GM19324 (cell line): ENCODE data around the gene WDR77.

Source experiments
- ATAC-seq: cut with Tn5 transposase; IDR thresholded peaks from one replicate; pipeline ENCODE4 v1.9.1; 2021; ENCODE audit warnings: mild to moderate bottlenecking, moderate library complexity; ENCODE audit not compliant: unreplicated experiment, low FRiP score

WDR77 gene

DNA sequence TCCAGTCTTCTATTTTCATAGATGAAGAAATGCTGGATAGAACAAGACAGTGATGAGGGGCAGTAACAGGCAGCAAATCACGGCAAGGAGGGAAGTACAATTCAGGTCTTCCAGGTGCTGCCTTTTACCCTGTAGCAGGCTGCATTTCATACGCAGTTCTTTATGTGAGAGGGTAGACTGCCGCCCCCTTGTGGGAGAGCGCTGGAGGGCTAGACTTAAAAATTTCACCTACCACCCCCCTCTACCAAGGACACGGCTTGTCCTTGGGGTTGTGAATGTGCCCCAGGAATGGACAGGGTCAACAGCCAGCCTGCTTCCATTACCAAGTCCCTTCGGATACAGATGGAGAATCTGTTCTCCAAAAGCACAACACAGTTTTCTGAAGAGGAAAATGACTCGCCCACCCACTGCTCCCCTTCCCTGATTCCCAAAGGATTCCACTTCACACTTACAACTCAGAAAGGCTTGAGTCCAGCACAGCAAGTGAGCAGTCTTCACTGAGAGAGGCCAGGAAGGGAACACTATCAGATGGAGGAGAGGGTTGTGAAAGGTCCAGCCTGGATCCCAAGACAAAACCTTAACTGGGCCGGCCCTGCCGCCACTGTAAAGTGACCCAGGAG, 7.4 kb downstream of the WDR77 start:
- ATAC-seq: no peak

DNA sequence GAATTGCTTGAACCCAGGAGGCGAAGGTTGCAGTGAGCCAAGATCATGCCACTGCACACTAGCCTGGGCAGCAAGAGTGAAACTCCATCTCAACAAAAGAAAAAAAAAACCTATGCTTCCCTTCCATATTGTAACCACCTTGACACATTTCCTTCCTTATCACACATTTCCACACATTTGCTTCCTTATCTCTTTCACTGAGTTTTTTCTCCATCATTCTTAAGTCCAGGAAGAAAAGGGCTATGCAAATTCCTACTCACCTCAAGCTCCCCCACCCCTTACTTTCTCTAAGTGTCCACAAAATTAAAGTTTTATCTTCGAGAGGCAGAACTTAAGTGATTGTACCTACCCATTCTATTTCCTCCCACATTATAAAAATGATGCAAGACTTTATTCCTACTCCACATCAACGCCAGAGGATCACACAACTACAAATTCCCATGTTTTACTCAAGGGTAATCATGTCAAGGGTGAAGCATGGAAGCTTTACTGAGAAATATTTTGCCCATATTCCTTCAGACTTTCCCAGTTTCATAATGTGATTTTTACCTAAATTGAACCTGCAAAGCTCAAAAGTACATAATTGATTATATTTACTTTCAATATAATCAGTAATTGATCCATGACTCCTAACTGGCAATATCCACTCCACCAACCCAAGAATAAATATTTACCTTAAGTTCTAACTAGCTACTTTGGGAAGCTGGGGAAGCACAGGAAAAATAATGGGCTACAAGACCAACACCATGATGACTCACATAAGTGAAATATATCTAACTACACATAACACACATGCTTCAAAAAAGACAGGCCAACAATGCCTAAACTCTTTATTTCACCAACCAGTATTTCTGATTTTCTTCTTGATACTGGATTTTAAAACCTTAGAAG, 9.3 kb downstream of the WDR77 start:
- no peak for ATAC-seq

DNA sequence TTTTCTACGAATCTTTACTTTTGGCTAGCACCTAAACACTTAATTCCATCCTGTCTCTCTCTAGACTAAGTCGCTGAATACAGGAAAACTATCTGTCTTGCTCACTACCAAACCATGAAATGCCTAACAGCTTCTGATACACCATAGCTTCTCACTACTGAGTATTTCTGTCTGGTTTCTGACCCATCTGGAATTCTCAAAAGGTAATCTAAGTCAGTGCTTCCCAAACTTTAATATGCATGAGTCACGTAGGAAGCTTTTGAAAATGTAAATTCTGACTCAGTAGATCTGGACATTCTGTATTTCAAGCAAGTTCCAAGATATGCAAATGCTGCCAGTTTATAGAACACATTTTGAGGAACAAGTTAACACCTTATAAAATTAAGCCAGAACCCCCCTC, 12.3 kb downstream of the WDR77 start:
- no peak for ATAC-seq

DNA sequence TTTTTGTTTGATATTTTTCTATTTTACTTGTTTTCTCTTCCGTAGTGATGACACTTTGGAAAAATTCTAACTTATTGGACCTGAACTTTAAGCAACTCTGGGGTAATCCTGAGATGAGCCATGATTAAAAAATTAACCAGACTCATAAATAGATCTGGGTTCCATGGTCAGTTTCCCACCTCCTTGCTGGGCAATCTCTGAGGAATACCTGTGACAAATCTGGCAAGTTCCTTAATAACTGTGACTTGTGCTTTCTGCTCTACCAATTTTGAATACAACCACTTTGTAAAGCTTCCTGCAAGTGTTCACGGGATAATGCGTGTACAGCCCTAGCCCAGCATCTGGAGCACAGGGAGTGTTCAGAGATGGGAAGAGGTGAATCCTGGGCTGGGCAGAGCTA, 24.8 kb downstream of the WDR77 start:
- no peak for ATAC-seq

DNA sequence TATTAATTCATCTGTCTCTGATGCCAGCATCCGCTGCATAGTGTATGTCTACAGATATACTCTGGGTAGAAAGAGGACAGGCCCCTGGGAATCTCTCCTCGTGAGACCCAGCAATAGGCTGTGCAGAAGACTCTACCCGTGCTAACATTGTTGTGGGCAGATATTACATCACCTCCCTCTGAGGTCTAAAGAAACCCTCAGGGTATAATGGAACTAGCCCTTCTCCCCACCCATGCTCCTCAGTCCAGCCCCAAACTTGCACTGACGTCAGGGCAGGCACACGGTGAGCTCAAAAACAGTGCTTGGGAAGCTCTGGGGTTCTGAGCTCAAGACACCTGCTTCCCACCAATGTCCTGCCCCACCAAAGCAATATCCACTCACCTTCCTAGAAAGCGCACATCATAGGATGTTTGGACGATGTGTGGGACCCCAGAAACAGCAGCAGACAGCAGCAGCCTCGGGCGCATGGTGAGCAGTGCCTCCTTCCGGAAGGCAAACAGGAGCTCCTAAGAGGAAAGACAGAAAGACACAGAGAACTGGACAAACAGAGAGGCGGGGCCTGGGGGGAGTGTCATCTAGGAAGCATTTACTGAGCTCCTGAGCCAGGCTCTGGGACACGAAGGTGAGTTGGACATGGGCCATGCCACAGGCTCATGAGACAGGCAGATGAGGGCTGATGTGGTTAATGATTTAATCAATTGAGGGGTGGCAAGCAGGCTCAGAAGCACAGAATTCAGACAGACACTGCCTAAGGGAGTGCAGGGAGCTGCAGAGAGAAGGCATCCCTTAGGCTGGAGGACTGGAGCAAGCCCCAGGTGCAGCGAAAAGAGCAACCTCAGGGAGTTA, 26.3 kb downstream of the WDR77 start:
- no peak for ATAC-seq

DNA sequence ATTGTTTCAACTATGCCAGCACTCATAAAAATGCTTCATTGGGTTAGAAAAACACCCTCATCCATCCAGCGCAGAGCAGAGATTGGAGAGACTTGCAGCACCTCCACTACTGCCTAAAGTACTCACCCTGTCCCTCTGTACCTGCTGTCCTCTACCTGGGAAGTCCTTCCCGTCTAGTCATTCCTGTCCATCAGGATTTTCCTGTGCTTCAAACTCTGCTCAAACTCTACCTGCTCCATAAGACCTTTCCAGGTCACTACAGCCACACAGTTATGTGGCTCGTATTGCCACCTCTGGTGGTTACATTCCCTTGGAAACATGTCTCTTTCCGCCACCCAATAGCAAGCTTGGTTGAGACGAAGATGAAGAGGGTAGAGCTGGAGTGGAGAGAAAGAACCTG, 28.7 kb downstream of the WDR77 start:
- no peak for ATAC-seq

DNA sequence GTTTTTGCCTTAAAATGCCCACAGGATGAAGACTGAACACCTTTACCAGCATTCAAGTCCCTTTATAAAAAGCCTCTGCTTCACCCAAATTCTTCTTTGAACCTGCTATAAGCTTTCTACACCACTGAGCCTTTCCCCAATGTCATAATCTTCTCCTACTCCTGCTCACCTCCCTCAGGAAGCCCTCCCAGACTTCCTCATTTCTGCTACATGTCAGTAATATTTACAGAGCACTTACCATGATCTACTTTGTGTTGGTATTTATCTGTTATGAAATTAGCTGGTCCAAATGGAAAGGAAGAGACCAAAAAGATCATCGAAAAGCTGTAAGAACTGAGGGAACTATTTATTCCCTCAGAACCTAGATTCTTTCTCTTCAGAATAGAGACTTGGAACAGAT, 30.0 kb downstream of the WDR77 start:
- ATAC-seq: no peak

DNA sequence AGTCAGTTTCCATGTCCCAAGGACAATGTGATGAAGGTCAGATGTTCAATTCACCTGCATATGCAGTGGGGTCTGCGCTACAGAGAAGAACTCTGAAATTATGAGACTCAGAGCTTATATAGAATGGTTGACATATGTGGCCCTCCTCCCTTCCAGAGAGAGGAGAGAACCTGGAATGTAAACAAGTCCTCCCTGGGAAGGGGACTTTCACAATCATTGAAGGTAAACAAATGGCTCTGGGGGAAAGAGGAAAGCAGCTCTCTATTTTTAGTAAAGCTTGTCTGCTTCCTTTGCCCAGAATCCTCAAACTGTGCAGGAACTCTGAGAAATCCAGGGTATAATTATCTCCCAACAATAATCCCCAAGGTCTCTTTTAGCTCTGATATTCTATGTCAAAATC, 31.3 kb downstream of the WDR77 start:
- no peak for ATAC-seq

DNA sequence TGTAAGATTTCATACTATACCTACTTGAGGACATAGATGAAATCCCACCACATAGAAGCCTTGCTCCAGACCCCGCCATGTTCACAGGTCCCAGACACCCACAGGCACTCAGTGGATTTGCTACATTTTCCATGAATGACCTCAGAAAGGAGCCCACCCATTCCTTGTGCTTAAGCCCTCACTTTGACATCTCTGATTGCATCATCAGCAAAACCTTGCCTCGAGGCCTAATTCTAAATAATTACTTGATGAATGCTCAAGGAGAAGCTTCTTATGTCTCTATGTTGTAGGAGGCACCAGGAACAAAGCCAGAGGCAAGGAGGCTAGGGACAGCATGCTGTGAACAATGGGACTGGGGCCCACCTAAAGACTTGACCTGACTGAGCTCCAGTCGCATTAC, 33.6 kb downstream of the WDR77 start:
- ATAC-seq: no peak

DNA sequence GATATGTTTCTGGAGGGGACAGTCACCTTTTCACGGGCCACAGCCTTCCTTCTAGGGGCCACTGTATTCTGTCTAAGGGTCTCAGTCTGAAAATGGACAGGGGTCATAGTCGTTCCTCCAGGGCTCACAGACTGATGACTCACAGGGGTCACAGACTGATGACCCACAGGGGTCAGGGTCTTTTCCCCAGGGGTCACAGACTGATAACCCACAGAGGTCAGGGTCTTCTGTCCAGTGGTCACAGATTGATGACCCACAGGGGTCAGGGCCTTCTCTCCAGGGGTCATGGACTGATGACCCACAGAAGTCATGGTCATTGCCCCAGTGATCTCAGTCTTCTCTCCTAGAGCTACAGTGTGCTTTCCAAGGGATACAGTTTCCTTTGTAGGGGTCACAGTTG, 34.3 kb downstream of the WDR77 start:
- ATAC-seq: no peak

DNA sequence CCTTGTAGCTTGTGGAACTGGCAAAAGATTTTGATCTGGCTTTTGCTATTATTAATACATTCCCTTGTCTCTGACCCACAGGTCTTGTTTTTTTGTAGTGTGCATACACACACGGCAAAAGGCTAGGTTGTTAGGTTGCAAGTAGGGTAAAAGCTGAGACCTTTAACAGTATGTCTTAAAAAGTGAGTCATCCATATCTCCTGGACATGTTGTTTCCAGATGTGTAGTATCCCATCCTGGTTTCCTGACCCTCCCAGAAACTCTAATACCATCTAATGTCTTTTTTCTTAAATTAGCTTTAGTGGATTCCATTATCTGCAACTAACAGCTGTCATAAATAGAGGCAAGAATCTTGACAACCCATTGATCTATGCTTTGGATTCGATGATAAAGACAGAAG, 36.2 kb downstream of the WDR77 start:
- no peak for ATAC-seq

DNA sequence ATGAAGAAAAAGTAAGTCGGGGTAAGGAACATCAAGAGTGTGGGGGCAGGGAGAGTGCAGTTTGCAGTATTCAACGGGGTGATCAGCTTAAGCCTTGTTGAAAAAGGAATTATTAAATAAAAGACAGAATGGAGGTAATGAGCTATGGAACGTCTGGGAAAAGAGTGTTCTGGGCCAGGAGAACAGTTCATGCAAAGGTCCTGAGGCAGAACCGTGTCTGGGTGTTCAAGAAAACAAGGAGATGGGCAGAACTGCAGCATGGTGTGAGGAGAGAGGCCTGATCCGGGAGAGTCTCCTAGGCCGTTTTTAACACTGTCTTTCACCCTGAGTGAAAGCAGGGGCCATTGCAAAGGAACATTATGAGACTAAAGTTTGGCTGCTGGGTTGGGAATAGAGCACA, 41.8 kb downstream of the WDR77 start:
- no peak for ATAC-seq

DNA sequence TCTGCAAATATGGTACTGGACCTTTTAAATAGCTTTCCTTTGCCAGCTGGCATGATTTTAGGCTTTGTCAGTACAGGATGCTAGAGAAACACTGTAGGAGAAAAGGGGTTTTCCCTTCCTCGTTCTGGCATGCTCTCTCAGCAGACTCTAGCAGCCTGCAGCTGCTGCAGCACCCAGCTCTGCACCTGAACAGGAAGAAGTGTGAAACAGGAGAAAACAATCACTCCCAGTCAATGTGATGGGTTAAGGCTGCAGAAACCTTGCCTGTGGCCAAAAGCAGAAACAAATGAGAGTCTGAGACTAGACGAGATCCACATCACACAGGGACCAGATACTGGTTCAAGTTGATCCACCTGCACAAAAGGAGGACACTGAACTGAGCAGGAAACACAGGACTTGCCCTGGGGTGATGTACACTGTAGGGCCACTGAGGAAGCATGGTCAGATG, 42.7 kb downstream of the WDR77 start:
- peak; percentile 93 for ATAC-seq

DNA sequence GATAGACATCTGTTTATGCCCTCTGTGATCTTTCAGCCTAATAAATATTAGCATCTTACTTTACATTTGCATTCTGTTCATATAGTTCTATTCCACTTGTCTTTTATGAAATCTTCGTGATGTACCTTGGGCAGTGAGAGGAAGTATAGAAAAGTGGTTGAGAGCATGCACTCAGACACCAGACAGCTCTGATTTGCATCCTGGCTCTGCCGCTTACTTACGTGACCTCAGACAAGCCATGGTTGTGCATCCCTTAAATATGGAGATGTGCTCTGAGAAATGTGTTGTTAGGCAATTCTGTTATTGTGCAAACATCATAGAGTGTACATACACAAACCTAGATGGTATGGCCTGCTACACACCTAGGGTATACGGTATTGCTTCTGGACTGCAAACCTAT, 44.5 kb downstream of the WDR77 start:
- ATAC-seq: no peak

DNA sequence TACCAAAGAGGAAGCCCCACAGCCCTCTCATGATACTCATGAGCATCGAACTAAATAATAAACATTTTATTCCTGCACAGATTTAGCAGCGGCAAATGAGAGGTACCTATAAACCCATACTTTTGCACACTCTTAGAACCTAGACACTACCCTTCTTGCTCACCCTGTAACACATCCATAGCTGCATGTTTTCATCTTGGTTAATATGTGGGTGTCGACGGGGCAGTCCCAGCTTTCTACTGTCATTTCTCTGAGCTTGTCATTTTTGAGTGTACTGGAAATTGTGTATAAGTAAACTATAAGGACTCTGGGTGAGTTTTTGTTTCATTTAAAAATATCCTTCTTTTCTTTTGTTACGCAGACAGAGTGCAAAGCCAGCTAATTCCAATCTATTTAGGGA, 47.0 kb downstream of the WDR77 start:
- ATAC-seq: no peak

DNA sequence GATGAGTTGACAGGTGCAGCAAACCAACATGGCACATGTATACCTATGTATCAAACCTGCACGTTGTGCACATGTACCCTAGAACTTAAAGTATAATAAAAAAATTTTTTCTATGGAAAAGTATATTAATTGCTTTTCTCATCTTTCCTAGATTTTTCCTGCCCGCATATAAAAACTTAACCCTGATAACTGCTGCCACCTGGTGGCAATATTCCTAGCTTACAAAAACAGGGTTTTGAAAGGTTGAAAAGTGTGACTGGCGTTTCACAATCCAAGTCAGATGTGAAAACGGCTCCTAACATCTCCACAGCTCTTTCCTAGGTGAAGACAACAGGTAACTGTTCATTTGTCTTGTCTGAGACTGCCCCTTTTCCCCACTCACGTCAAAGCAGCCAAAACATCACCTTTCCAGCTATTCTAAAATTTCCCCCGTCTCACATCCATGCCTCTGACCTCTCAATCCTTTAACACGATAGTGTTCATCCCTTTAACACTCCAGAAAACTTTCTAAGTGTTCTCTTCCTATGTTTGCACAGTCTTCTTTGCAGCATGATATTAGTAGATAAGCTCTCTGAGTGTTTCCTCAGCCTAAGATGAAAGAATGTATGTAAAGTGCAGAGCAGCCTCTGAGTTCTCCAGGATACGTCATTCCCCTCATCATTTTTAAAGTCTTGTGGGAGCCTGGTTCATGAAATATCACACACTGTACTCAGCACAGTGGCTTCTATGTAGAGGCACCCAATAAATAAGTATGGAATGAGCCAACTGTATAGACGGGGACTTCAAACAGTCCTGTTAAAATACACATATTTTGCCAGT, 49.1 kb downstream of the WDR77 start:
- no peak for ATAC-seq

DNA sequence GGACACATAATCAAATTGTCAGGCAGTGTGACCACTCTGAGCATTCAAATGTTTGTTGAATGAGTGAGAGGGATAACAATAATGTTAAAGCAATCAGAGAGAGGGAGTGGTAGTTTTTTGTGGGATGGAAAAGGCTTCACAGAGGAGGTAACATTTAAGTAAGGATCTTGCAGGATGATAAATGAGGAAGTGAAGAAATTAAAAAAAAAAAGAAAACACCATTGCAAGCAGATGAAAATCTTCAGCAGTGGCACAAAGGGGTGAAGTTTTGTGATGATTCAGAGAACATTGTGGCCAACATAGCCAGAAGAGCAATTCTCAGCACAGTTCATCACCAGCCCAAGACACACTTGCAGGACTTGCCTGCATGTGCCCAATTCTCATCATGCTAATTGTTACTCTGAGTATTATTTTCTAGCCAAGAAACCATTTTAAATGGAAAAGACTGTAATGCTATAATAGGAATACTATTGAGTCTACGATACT, 56.6 kb downstream of the WDR77 start:
- no peak for ATAC-seq

DNA sequence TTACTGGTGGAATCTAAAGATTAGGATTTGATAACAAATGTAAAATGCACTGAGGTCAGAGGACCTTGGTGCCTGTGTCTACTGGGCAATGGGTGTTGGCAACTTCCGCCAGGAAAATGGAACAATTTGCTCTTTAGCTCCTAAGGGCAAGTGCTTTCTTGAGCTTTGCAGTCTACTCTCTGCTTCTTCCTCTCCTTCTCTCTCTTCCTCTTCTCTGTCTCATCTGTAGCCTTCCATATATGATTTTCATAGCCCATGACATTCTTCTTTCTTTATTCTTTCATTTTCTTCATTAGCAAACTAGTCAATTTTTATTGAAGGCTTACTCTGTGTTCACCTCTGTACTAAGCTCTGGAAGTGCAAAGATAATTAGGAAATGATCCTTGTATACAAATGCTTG, 57.0 kb downstream of the WDR77 start:
- no peak for ATAC-seq
